PC-9 (cell line): ENCODE measurements around the gene MAN2A2. TPM values are rescaled to one million over a fixed set of nuclear protein-coding genes. Genes with fewer than 3 reads are reported as not detected.

Experiments used
- BruUV-seq: library from RNA; stranded (reverse); fragments of 400-500 nt; replicated peaks from 2 replicates; lab custom pipeline; 2021; lab: Mats Ljungman, UMichigan
- CTCF ChIA-PET: fragments of 300-600 bp; sonication (Branson Sonifier 250); formaldehyde crosslinking; loops from one replicate; lab custom pipeline; 2022; ENCODE audit warnings: antibody characterized with exemption; lab: Charles Lee
- POLR2A ChIA-PET: fragments of 300-600 bp; sonication (Branson Sonifier 250); formaldehyde crosslinking; loops from one replicate; lab custom pipeline; 2022; ENCODE audit warnings: antibody characterized with exemption; ENCODE audit not compliant: unreplicated experiment; lab: Charles Lee
- DNase-seq, 2 experiments: peaks; one replicate each; pipeline versions ENCODE4 v3.0.0 to v3.0.0-alpha.2; 2015 to 2022; ENCODE audit warnings: mixed read lengths in 1 of 2
- H2AFZ ChIP-seq: fragments of 200-600 bp; sonication (generic); 2 replicates; pipeline ENCODE4 v1.8.1; 2017; ENCODE audit warnings: antibody characterized with exemption
- H3F3A ChIP-seq: fragments of 200-600 bp; sonication (generic); 2 replicates; pipeline ENCODE4 v1.8.1; 2017; ENCODE audit warnings: antibody characterized with exemption, mild to moderate bottlenecking, low read depth; ENCODE audit not compliant: insufficient read depth
- H3K27ac ChIP-seq: fragments of 200-600 bp; sonication (generic); 2 replicates; pipeline ENCODE4 v1.6.1; 2016; ENCODE audit warnings: mixed run types
- H3K27me3 ChIP-seq: fragments of 200-600 bp; sonication (generic); 2 replicates; pipeline ENCODE4 v1.6.1; 2016; ENCODE audit warnings: low read depth, mixed run types; ENCODE audit not compliant: insufficient read depth
- H3K36me3 ChIP-seq: fragments of 200-600 bp; sonication (generic); 2 replicates; pipeline ENCODE4 v1.6.1; 2016; ENCODE audit warnings: low read depth, mixed run types
- H3K4me1 ChIP-seq: fragments of 200-600 bp; sonication (generic); replicated peaks from 2 replicates; pipeline ENCODE4 v1.6.1; 2016; ENCODE audit warnings: mixed run types; ENCODE audit not compliant: insufficient read depth
- H3K4me2 ChIP-seq: fragments of 200-600 bp; sonication (generic); 2 replicates; pipeline ENCODE4 v1.6.1; 2017; ENCODE audit warnings: mixed run types
- H3K4me3 ChIP-seq: fragments of 200-600 bp; sonication (generic); 2 replicates; pipeline ENCODE4 v1.6.1; 2016; ENCODE audit warnings: mixed run types
- H3K79me2 ChIP-seq: fragments of 200-600 bp; sonication (generic); 2 replicates; pipeline ENCODE4 v1.6.1; 2017; ENCODE audit warnings: low read depth, mixed run types
- H3K9me2 ChIP-seq: fragments of 200-600 bp; sonication (generic); 2 replicates; pipeline ENCODE4 v1.8.1; 2017; ENCODE audit warnings: mild to moderate bottlenecking; ENCODE audit not compliant: insufficient read depth
- H3K9me3 ChIP-seq: fragments of 200-600 bp; sonication (generic); 2 replicates; pipeline ENCODE4 v1.8.1; 2016; ENCODE audit warnings: low read depth; ENCODE audit not compliant: insufficient read depth
- H4K20me1 ChIP-seq: fragments of 200-600 bp; sonication (generic); 2 replicates; pipeline ENCODE4 v1.8.1; 2017; ENCODE audit not compliant: insufficient read depth
- EZH2 ChIP-seq: fragments of 200-600 bp; sonication (generic); IDR thresholded peaks from 2 replicates; pipeline ENCODE4 v1.8.0; 2017; ENCODE audit warnings: antibody characterized with exemption, low read depth
- intact Hi-C: fragments of 100-400 bp; cut with micrococcal nuclease; formaldehyde crosslinking; loops from one replicate; pipeline ENCODE4 v1.10.0; 2022; ENCODE audit not compliant: unreplicated experiment
- total RNA-seq: library from RNA; stranded (reverse); gene quantifications from 2 replicates; pipeline ENCODE4 v1.2.3, GENCODE V29; 2021
- TF ChIP-seq, protein P1 (sequence below): fragments of 200-600 bp; sonication (generic); conservative IDR thresholded peaks from 2 replicates; pipeline ENCODE4 v1.6.1; 2017; ENCODE audit warnings: mixed run types, antibody characterized with exemption, mild to moderate bottlenecking, moderate library complexity

The MAN2A2 gene
- total RNA-seq, 1 experiment from 2014 or later = 27.1 TPM

DNA sequence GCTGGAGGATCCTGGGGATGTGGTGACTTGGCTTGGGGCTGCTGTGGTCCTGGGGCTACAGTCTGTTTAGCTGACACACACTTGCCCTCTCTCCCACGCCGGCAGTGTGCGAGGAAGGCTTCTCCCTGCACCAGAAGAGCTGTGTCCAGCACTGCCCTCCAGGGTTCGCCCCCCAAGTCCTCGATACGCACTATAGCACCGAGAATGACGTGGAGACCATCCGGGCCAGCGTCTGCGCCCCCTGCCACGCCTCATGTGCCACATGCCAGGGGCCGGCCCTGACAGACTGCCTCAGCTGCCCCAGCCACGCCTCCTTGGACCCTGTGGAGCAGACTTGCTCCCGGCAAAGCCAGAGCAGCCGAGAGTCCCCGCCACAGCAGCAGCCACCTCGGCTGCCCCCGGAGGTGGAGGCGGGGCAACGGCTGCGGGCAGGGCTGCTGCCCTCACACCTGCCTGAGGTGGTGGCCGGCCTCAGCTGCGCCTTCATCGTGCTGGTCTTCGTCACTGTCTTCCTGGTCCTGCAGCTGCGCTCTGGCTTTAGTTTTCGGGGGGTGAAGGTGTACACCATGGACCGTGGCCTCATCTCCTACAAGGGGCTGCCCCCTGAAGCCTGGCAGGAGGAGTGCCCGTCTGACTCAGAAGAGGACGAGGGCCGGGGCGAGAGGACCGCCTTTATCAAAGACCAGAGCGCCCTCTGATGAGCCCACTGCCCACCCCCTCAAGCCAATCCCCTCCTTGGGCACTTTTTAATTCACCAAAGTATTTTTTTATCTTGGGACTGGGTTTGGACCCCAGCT, 21.7 kb upstream of the MAN2A2 start:
- Histone ChIP-seq H4K20me1 (peaks cover 4% of the 10 kb centered on the region), H3F3A (peaks cover 7% of the 10 kb centered on the region; the same call in 1 of the 2 replicates), H3K9me3 (no peaks in the 10 kb centered on the region), H3K4me3 (no peak overlapping the region), H3K4me2 (no peak overlapping the region), H3K4me1 (no peaks in the 10 kb centered on the region), H3K36me3 (peaks cover 9% of the 10 kb centered on the region; the same call in 1 of the 2 replicates), H3K27ac (no peak overlapping the region), H3K27me3 (no peaks in the 10 kb centered on the region), H3K79me2 (no peaks in the 10 kb centered on the region), H2AFZ (no peak overlapping the region), H3K9me2 (no peaks in the 10 kb centered on the region)
- ChIA-PET POLR2A (no interaction called here), CTCF (no interaction called here)
- intact Hi-C loops = no loop called here
- no TSS peak for BruUV-seq
- no peak for TF ChIP-seq EZH2
- TF ChIP-seq, protein P1, sequence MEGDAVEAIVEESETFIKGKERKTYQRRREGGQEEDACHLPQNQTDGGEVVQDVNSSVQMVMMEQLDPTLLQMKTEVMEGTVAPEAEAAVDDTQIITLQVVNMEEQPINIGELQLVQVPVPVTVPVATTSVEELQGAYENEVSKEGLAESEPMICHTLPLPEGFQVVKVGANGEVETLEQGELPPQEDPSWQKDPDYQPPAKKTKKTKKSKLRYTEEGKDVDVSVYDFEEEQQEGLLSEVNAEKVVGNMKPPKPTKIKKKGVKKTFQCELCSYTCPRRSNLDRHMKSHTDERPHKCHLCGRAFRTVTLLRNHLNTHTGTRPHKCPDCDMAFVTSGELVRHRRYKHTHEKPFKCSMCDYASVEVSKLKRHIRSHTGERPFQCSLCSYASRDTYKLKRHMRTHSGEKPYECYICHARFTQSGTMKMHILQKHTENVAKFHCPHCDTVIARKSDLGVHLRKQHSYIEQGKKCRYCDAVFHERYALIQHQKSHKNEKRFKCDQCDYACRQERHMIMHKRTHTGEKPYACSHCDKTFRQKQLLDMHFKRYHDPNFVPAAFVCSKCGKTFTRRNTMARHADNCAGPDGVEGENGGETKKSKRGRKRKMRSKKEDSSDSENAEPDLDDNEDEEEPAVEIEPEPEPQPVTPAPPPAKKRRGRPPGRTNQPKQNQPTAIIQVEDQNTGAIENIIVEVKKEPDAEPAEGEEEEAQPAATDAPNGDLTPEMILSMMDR = no peak
- no peak for DNase-seq

DNA sequence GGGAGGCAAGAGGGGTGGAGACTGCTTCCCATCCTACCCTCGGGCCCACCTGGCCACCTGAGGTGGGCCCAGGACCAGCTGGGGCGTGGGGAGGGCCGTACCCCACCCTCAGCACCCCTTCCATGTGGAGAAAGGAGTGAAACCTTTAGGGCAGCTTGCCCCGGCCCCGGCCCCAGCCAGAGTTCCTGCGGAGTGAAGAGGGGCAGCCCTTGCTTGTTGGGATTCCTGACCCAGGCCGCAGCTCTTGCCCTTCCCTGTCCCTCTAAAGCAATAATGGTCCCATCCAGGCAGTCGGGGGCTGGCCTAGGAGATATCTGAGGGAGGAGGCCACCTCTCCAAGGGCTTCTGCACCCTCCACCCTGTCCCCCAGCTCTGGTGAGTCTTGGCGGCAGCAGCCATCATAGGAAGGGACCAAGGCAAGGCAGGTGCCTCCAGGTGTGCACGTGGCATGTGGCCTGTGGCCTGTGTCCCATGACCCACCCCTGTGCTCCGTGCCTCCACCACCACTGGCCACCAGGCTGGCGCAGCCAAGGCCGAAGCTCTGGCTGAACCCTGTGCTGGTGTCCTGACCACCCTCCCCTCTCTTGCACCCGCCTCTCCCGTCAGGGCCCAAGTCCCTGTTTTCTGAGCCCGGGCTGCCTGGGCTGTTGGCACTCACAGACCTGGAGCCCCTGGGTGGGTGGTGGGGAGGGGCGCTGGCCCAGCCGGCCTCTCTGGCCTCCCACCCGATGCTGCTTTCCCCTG, 21.0 kb upstream of the MAN2A2 start:
- H3K36me3 ChIP-seq = 0 out of 2 replicates have a peak, but pooled peaks cover 5% of the 10 kb centered on the region
- POLR2A ChIA-PET = no interaction called here
- H3K79me2 ChIP-seq = no peaks in the 10 kb centered on the region
- H3K27ac ChIP-seq = no peak overlapping the region
- no peaks in the 10 kb centered on the region for H3K9me2 ChIP-seq
- H3F3A ChIP-seq = peaks cover 7% of the 10 kb centered on the region; the same call in 1 of the 2 replicates
- no peaks in the 10 kb centered on the region for H3K9me3 ChIP-seq
- TF ChIP-seq EZH2 = no peak
- TF ChIP-seq, protein P1 = no peak
- intact Hi-C loops = no loop called here
- BruUV-seq = no TSS peak
- CTCF ChIA-PET = no interaction called here
- DNase-seq = no peak
- H3K27me3 ChIP-seq = no peaks in the 10 kb centered on the region
- no peak overlapping the region for H2AFZ ChIP-seq
- peaks cover 4% of the 10 kb centered on the region; the same call in 1 of the 2 replicates for H4K20me1 ChIP-seq
- no peak overlapping the region for H3K4me2 ChIP-seq
- H3K4me1 ChIP-seq = no peaks in the 10 kb centered on the region
- H3K4me3 ChIP-seq = no peak overlapping the region

- H3K9me3 ChIP-seq = no peaks in the 10 kb centered on the region
- H4K20me1 ChIP-seq = peaks cover 4% of the 10 kb centered on the region; the same call in 1 of the 2 replicates
- intact Hi-C loops = no loop called here
- no peak overlapping the region for H3K27ac ChIP-seq
- H3F3A ChIP-seq = peaks cover 7% of the 10 kb centered on the region; the same call in 1 of the 2 replicates
- POLR2A ChIA-PET = no interaction called here
- DNase-seq = no peak
- CTCF ChIA-PET = no interaction called here
- no peaks in the 10 kb centered on the region for H3K9me2 ChIP-seq
- TF ChIP-seq, protein P1 = no peak
- TF ChIP-seq EZH2 = no peak
- no peak overlapping the region for H3K4me3 ChIP-seq
- TSS peak; percentile 12 for BruUV-seq
- no peaks in the 10 kb centered on the region for H3K79me2 ChIP-seq
- no peak overlapping the region for H2AFZ ChIP-seq
- no peaks in the 10 kb centered on the region for H3K4me1 ChIP-seq
- 0 out of 2 replicates have a peak, but pooled peaks cover 5% of the 10 kb centered on the region for H3K36me3 ChIP-seq
- no peaks in the 10 kb centered on the region for H3K27me3 ChIP-seq
- no peak overlapping the region for H3K4me2 ChIP-seq
Observed at GRCh38 chr15:90882781-90883525, 20.1 kb upstream of the MAN2A2 start.
